ENCODE data around the gene PDE7B. TPM values are rescaled to one million over a fixed set of nuclear protein-coding genes. Genes with fewer than 3 reads are reported as not detected.
A peak's percentile ranks its signal among the peaks of the same experiment; 100 is the strongest.

Gene PDE7B
- polyA plus RNA-seq (ENCODE audit: insufficient read length in 4 of 4): 1 to 10 TPM; 8.1 to 9.5 (median 8.9) TPM

- peak; percentile 49 to 73 (median 54) for DNase-seq (ENCODE audit: low read depth in 4 of 4, low spot score in 3 of 4)
Observed at GRCh38 chr6:135851442-135852271, at the start of gene PDE7B. PDE7B (plus strand) TSS chr6:135851701.

GRCh38 chr6:135801755-135802465 is 49.6 kb upstream of the PDE7B start:
- DNase-seq (ENCODE audit: low read depth in 4 of 4, low spot score in 3 of 4): no peak

GRCh38 chr6:135810486-135810885 is 41.0 kb upstream of the PDE7B start:
- no peak for DNase-seq (ENCODE audit: low read depth in 4 of 4, low spot score in 3 of 4)

- no peak for DNase-seq (ENCODE audit: low read depth in 4 of 4, low spot score in 3 of 4)
Observed at GRCh38 chr6:135811170-135811569, 40.3 kb upstream of the PDE7B start.

GRCh38 chr6:135811644-135812526 is 39.6 kb upstream of the PDE7B start:
- DNase-seq (ENCODE audit: low read depth in 4 of 4, low spot score in 3 of 4): no peak

- no peak for DNase-seq (ENCODE audit: low read depth in 4 of 4, low spot score in 3 of 4)
Observed at GRCh38 chr6:135813401-135813800, 38.1 kb upstream of the PDE7B start.

GRCh38 chr6:135814043-135814442 is 37.5 kb upstream of the PDE7B start:
- no peak for DNase-seq (ENCODE audit: low read depth in 4 of 4, low spot score in 3 of 4)

GRCh38 chr6:135815216-135815615 is 36.3 kb upstream of the PDE7B start:
- no peak for DNase-seq (ENCODE audit: low read depth in 4 of 4, low spot score in 3 of 4)

GRCh38 chr6:135817035-135817434 is 34.5 kb upstream of the PDE7B start:
- DNase-seq (ENCODE audit: low read depth in 4 of 4, low spot score in 3 of 4): no peak

GRCh38 chr6:135819665-135820064 is 31.8 kb upstream of the PDE7B start:
- no peak for DNase-seq (ENCODE audit: low read depth in 4 of 4, low spot score in 3 of 4)

- no peak for DNase-seq (ENCODE audit: low read depth in 4 of 4, low spot score in 3 of 4)
Observed at GRCh38 chr6:135820340-135820739, 31.2 kb upstream of the PDE7B start.

GRCh38 chr6:135823851-135824250 is 27.6 kb upstream of the PDE7B start:
- DNase-seq (ENCODE audit: low read depth in 4 of 4, low spot score in 3 of 4): no peak

- DNase-seq (ENCODE audit: low read depth in 4 of 4, low spot score in 3 of 4): no peak
Observed at GRCh38 chr6:135826236-135826804, 25.2 kb upstream of the PDE7B start.

GRCh38 chr6:135828021-135828420 is 23.5 kb upstream of the PDE7B start:
- no peak for DNase-seq (ENCODE audit: low read depth in 4 of 4, low spot score in 3 of 4)

GRCh38 chr6:135830452-135830881 is 21.0 kb upstream of the PDE7B start:
- no peak for DNase-seq (ENCODE audit: low read depth in 4 of 4, low spot score in 3 of 4)

- DNase-seq (ENCODE audit: low read depth in 4 of 4, low spot score in 3 of 4): no peak
Observed at GRCh38 chr6:135831016-135831415, 20.5 kb upstream of the PDE7B start.

- DNase-seq (ENCODE audit: low read depth in 4 of 4, low spot score in 3 of 4): no peak
Observed at GRCh38 chr6:135832166-135832565, 19.3 kb upstream of the PDE7B start.

- DNase-seq (ENCODE audit: low read depth in 4 of 4, low spot score in 3 of 4): no peak
Observed at GRCh38 chr6:135833771-135834170, 17.7 kb upstream of the PDE7B start.

GRCh38 chr6:135837735-135838449 is 13.6 kb upstream of the PDE7B start:
- DNase-seq (ENCODE audit: low read depth in 4 of 4, low spot score in 3 of 4): no peak

GRCh38 chr6:135839121-135839520 is 12.4 kb upstream of the PDE7B start:
- no peak for DNase-seq (ENCODE audit: low read depth in 4 of 4, low spot score in 3 of 4)

All from right renal pelvis (tissue), 4 donors.